Measurements from ENCODE around the gene CNTN5. TPM values are rescaled to one million over a fixed set of nuclear protein-coding genes. Genes with fewer than 3 reads are reported as not detected.

CNTN5 gene
- total RNA-seq, 2 donors from 2014 or later: 0.85 to 4.2 TPM

GRCh38 chr11:99706848-99707247, 686.1 kb downstream of the CNTN5 start:
- no peak overlapping the region for H3K27ac ChIP-seq
- no peak for TF ChIP-seq CTCF (IDR thresholded peaks at IDR 0.05)
- H3K4me3 ChIP-seq: no peak overlapping the region
- no peaks in the 10 kb centered on the region for H3K9me3 ChIP-seq
- H3K36me3 ChIP-seq: no peaks in the 10 kb centered on the region
- ATAC-seq (ENCODE audit: insufficient number of reproducible peaks, low FRiP score, low read depth) (no peak), DNase-seq (ENCODE audit: low spot score) (no peak)
- no peaks in the 10 kb centered on the region for H3K4me1 ChIP-seq (ENCODE audit: control insufficient read depth in 1 of 2, low read depth in 2 of 2)
- no peaks in the 10 kb centered on the region for H3K27me3 ChIP-seq (replicated peaks; ENCODE audit: insufficient read depth)

GRCh38 chr11:99708928-99709672, 688.4 kb downstream of the CNTN5 start:
- H3K4me1 ChIP-seq (ENCODE audit: control insufficient read depth in 1 of 2, low read depth in 2 of 2): no peaks in the 10 kb centered on the region
- DNase-seq (ENCODE audit: low spot score) (no peak), ATAC-seq (ENCODE audit: insufficient number of reproducible peaks, low FRiP score, low read depth) (no peak)
- TF ChIP-seq CTCF (IDR thresholded peaks at IDR 0.05): no peak
- H3K27ac ChIP-seq: no peak overlapping the region
- H3K36me3 ChIP-seq: no peaks in the 10 kb centered on the region
- no peak overlapping the region for H3K4me3 ChIP-seq
- no peaks in the 10 kb centered on the region for H3K9me3 ChIP-seq
- H3K27me3 ChIP-seq (replicated peaks; ENCODE audit: insufficient read depth): no peaks in the 10 kb centered on the region

GRCh38 chr11:99716302-99716701, 695.6 kb downstream of the CNTN5 start:
- no peak overlapping the region for H3K27ac ChIP-seq
- H3K36me3 ChIP-seq: no peaks in the 10 kb centered on the region
- H3K9me3 ChIP-seq: no peaks in the 10 kb centered on the region
- TF ChIP-seq CTCF (IDR thresholded peaks at IDR 0.05): no peak
- H3K27me3 ChIP-seq (replicated peaks; ENCODE audit: insufficient read depth): no peaks in the 10 kb centered on the region
- no peak for DNase-seq (ENCODE audit: low spot score)
- H3K4me3 ChIP-seq: no peak overlapping the region
- no peak for ATAC-seq (ENCODE audit: insufficient number of reproducible peaks, low FRiP score, low read depth)
- no peaks in the 10 kb centered on the region for H3K4me1 ChIP-seq (ENCODE audit: control insufficient read depth in 1 of 2, low read depth in 2 of 2)

- DNase-seq (ENCODE audit: low spot score) (no peak), ATAC-seq (ENCODE audit: insufficient number of reproducible peaks, low FRiP score, low read depth) (no peak)
- no peak overlapping the region for H3K27ac ChIP-seq
- no peak overlapping the region for H3K4me3 ChIP-seq
- TF ChIP-seq CTCF (IDR thresholded peaks at IDR 0.05): no peak
- H3K4me1 ChIP-seq (ENCODE audit: control insufficient read depth in 1 of 2, low read depth in 2 of 2): no peaks in the 10 kb centered on the region
- H3K9me3 ChIP-seq: no peaks in the 10 kb centered on the region
- no peaks in the 10 kb centered on the region for H3K36me3 ChIP-seq
- H3K27me3 ChIP-seq (replicated peaks; ENCODE audit: insufficient read depth): no peaks in the 10 kb centered on the region
Observed at GRCh38 chr11:99718291-99718690, 697.5 kb downstream of the CNTN5 start.

GRCh38 chr11:99739464-99740089, 718.8 kb downstream of the CNTN5 start:
- Histone ChIP-seq H3K27ac (no peak overlapping the region), H3K27me3 (replicated peaks; ENCODE audit: insufficient read depth) (no peaks in the 10 kb centered on the region), H3K9me3 (no peaks in the 10 kb centered on the region), H3K4me3 (no peak overlapping the region), H3K4me1 (ENCODE audit: control insufficient read depth in 1 of 2, low read depth in 2 of 2) (no peaks in the 10 kb centered on the region), H3K36me3 (no peaks in the 10 kb centered on the region)
- ATAC-seq (ENCODE audit: insufficient number of reproducible peaks, low FRiP score, low read depth) (no peak), DNase-seq (ENCODE audit: low spot score) (no peak)
- peak; percentile 64 for TF ChIP-seq CTCF (IDR thresholded peaks at IDR 0.05)

Measured in thoracic aorta (tissue), 2 donors.